HG03280 (cell line): ENCODE data around the gene NAXD.

Source experiments
- ATAC-seq: cut with Tn5 transposase; IDR thresholded peaks from one replicate; pipeline ENCODE4 v1.9.1; 2021; ENCODE audit warnings: mild to moderate bottlenecking, moderate library complexity; ENCODE audit not compliant: unreplicated experiment

The NAXD gene

GRCh38 chr13:110689041-110689440, 73.7 kb downstream of the NAXD start:
- ATAC-seq: no peak
